K562 (cell line): ENCODE data around the gene DOP1B. TPM values are rescaled to one million over a fixed set of nuclear protein-coding genes. Genes with fewer than 3 reads are reported as not detected.

Experiments used
- ATAC-seq: fragments of 200-7000 bp; cut with Tn5 transposase; 3 replicates; pipeline ENCODE4 v1.9.1; 2020; ENCODE audit warnings: moderate library complexity
- BruUV-seq: library from RNA; stranded (reverse); fragments of 400-500 nt; replicated peaks from 2 replicates; lab custom pipeline; 2021; lab: Mats Ljungman, UMichigan
- CTCF ChIA-PET: fragments of 300-600 bp; formaldehyde crosslinking; extraction: SDS; loops from one replicate; lab custom pipeline; 2021; ENCODE audit warnings: low intra/inter-chr PET ratio; lab: Yijun Ruan, JAX
- POLR2A ChIA-PET: fragments of 300-600, 350-650 bp; sonication (Branson Sonifier 250); formaldehyde crosslinking; extraction: SDS; loops from one replicate; lab custom pipeline; 2021; ENCODE audit warnings: antibody characterized with exemption, inconsistent platforms; lab: Yijun Ruan, JAX
- DNase-seq, 4 experiments: peaks; one replicate each; pipeline versions ENCODE4 v3.0.0 to v3.0.0-alpha.2; 2011 to 2018; ENCODE audit warnings: low spot score in 3 of 4, mixed read lengths in 3 of 4; ENCODE audit errors: extremely low read depth in 1 of 4
- FAIRE-seq: peaks from 2 replicates; lab custom pipeline; 2011; peaks lifted over from hg19 to GRCh38; lab: Jason Lieb, UNC
- H2AFZ ChIP-seq: 2 replicates; pipeline ENCODE4 v1.6.0; 2011; ENCODE audit warnings: low read depth, low read length, control low read depth, inconsistent platforms
- H3K27ac ChIP-seq: fragments of 200-600 bp; 3 replicates; pipeline ENCODE4 v1.8.0; 2011; ENCODE audit warnings: low read depth, mild to moderate bottlenecking, control low read depth, inconsistent platforms, low read length, moderate library complexity, mixed read lengths; ENCODE audit errors: extremely low read depth
- H3K27me3 ChIP-seq, 2 experiments: fragments of 300-600 bp in 1 of 2; 2 replicates in 1 of 2; 3 replicates in 1 of 2; pipeline versions ENCODE4 v1.6.0 to v1.8.0; 2011; ENCODE audit warnings: inconsistent platforms in 2 of 2, low read length in 2 of 2, mild to moderate bottlenecking in 1 of 2, mixed read lengths in 1 of 2, moderate library complexity in 1 of 2; ENCODE audit not compliant: control insufficient read depth in 2 of 2, insufficient read depth in 2 of 2
- H3K36me3 ChIP-seq: fragments of 300-600 bp; 3 replicates; pipeline ENCODE4 v1.8.0; 2011; ENCODE audit warnings: mild to moderate bottlenecking, low read length, inconsistent platforms; ENCODE audit not compliant: control insufficient read depth, insufficient read depth
- H3K4me1 ChIP-seq, 2 experiments: fragments of 200-600 bp in 1 of 2; replicated peaks in 1 of 2; 2 replicates in 1 of 2; 3 replicates in 1 of 2; pipeline versions ENCODE4 v1.5.1 to v1.8.0; 2011; ENCODE audit warnings: inconsistent platforms in 2 of 2, low read length in 2 of 2, mild to moderate bottlenecking in 1 of 2, mixed read lengths in 1 of 2, moderate library complexity in 1 of 2; ENCODE audit not compliant: control insufficient read depth in 2 of 2, insufficient read depth in 2 of 2
- H3K4me2 ChIP-seq: 2 replicates; pipeline ENCODE4 v1.6.1; 2011; ENCODE audit warnings: low read length, control low read depth, inconsistent platforms, mixed read lengths; ENCODE audit not compliant: insufficient read depth
- H3K4me3 ChIP-seq: fragments of 200-600 bp; sonication (generic), shearing (Covaris generic); 2 replicates; pipeline ENCODE4 v1.5.1; 2016; ENCODE audit warnings: control low read depth, inconsistent platforms
- H3K79me2 ChIP-seq: fragments of 200-600 bp; 3 replicates; pipeline ENCODE4 v1.8.0; 2011; ENCODE audit warnings: low read length, inconsistent platforms; ENCODE audit not compliant: control insufficient read depth, insufficient read depth
- H3K9ac ChIP-seq, 2 experiments: 2 replicates each; pipeline versions ENCODE4 v1.6.0 to v1.6.1; 2011; ENCODE audit warnings: low read depth in 2 of 2, low read length in 2 of 2, control low read depth in 1 of 2, inconsistent platforms in 1 of 2, mild to moderate bottlenecking in 1 of 2, mixed read lengths in 1 of 2; ENCODE audit not compliant: insufficient read depth in 1 of 2
- H3K9me1 ChIP-seq: one replicate; pipeline ENCODE4 v1.6.0; 2011; ENCODE audit warnings: inconsistent platforms, mild to moderate bottlenecking, low read length, moderate library complexity; ENCODE audit not compliant: control insufficient read depth, insufficient read depth
- H3K9me3 ChIP-seq: replicated peaks from 2 replicates; pipeline ENCODE4 v1.5.1; 2011; ENCODE audit warnings: low read depth, low read length, inconsistent platforms; ENCODE audit not compliant: control insufficient read depth, insufficient read depth
- H4K20me1 ChIP-seq: replicated peaks from 2 replicates; pipeline ENCODE4 v1.6.1; 2011; ENCODE audit warnings: low read length, inconsistent platforms, mixed read lengths; ENCODE audit not compliant: control insufficient read depth, insufficient read depth
- CEBPG ChIP-seq, 3 experiments: fragments of 200-800 bp in 1 of 3; sonication (Bioruptor generic) in 1 of 3; sonication (generic) in 1 of 3; formaldehyde crosslinking in 1 of 3; IDR thresholded peaks in 2 of 3; conservative IDR thresholded peaks in 1 of 3; 2 replicates each; pipeline versions ENCODE4 v1.6.1 to v1.8.0; 2016 to 2022; ENCODE audit warnings: missing compliant biosample characterization in 2 of 3, missing genetic modification characterization in 2 of 3, mild to moderate bottlenecking in 1 of 3, missing genetic modification reagents in 1 of 3
- KAT7 ChIP-seq: sonication (generic); formaldehyde crosslinking; IDR thresholded peaks from 2 replicates; pipeline ENCODE4 v1.8.0; 2022; ENCODE audit warnings: missing genetic modification reagents, mild to moderate bottlenecking, borderline replicate concordance
- LARP7 ChIP-seq: fragments of 450-650 bp; IDR thresholded peaks from 2 replicates; pipeline ENCODE4 v1.6.1; 2016
- LEF1 ChIP-seq: fragments of 450-650 bp; IDR thresholded peaks from 2 replicates; pipeline ENCODE4 v1.6.1; 2016; ENCODE audit warnings: mild to moderate bottlenecking
- PHF20 ChIP-seq: fragments of 450-650 bp; IDR thresholded peaks from 2 replicates; pipeline ENCODE4 v1.6.1; 2018; ENCODE audit not compliant: partially characterized antibody
- ZNF174 ChIP-seq: fragments of 250-450 bp; sonication (Bioruptor Pico); IDR thresholded peaks from 2 replicates; pipeline ENCODE4 v1.4.0; 2020; ENCODE audit warnings: mild to moderate bottlenecking
- ZNF444 ChIP-seq: fragments of 250-450 bp; sonication (Bioruptor Pico); IDR thresholded peaks from 2 replicates; pipeline ENCODE4 v1.4.0; 2020; ENCODE audit warnings: mild to moderate bottlenecking, moderate library complexity
- WGBS: fragments of 100-300 bp; shearing (Covaris generic); methylation state at CpG from one replicate; pipeline ENCODE4 v1.1.6; 2016; ENCODE audit warnings: low coverage, mixed read lengths; ENCODE audit not compliant: insufficient coverage; ENCODE audit errors: missing lambda C conversion rate; 5-methylcytosine and 5-hydroxymethylcytosine counted together
- in situ Hi-C: fragments of 300-500 bp; cut with MboI; formaldehyde crosslinking; loops from 4 replicates; pipeline ENCODE4 v1.15.0; 2018; ENCODE audit warnings: inconsistent platforms, mixed read lengths
- intact Hi-C: fragments of 100-400 bp; cut with micrococcal nuclease; formaldehyde crosslinking; loops from 2 replicates; pipeline ENCODE4 v1.14.2; 2022
- polyA plus RNA-seq, 8 experiments: library from polyadenylated mRNA; depleted of rRNA in 4 of 8; stranded (reverse) in 5 of 8; unstranded in 3 of 8; fragments of >200 nt; fragmentation: Nextera tagmentation in 2 of 8; fragmentation: Illumina TruSeq in 1 of 8; extraction: Ambion mirVana in 2 of 8; extraction: Trizol in 1 of 8; gene quantifications; 2 replicates each; pipeline versions ENCODE4 v1.2.1 to v1.2.3, GENCODE V29; 2011 to 2014; ENCODE audit warnings: inconsistent platforms in 1 of 8, missing spikeins in 1 of 8
- total RNA-seq, 7 experiments: library from RNA; depleted of rRNA in 6 of 7; stranded (reverse); fragments of >200 nt in 6 of 7; fragmentation: Illumina TruSeq in 2 of 7; extraction: Trizol in 2 of 7; gene quantifications; 2 replicates each; pipeline versions ENCODE4 v1.2.1 to v1.2.3, GENCODE V29; 2011 to 2021; ENCODE audit warnings: low replicate concordance in 1 of 7
- TF ChIP-seq, protein P1 (sequence below): sonication (generic); formaldehyde crosslinking; IDR thresholded peaks from 2 replicates; pipeline ENCODE4 v1.8.1; 2022; ENCODE audit warnings: missing genetic modification reagents
- TF ChIP-seq, protein P2 (sequence below), 3 experiments: fragments of 200-800 bp in 1 of 3; sonication (Bioruptor generic) in 1 of 3; sonication (generic) in 1 of 3; formaldehyde crosslinking in 1 of 3; IDR thresholded peaks; 2 replicates each; pipeline versions ENCODE4 v1.6.1 to v1.8.0; 2016 to 2022; ENCODE audit warnings: mild to moderate bottlenecking in 2 of 3, missing compliant biosample characterization in 2 of 3, missing genetic modification characterization in 2 of 3, missing genetic modification reagents in 1 of 3
- TF ChIP-seq, protein P3 (sequence below): fragments of 450-650 bp; IDR thresholded peaks from 2 replicates; pipeline ENCODE4 v1.6.1; 2017; ENCODE audit warnings: mild to moderate bottlenecking, moderate library complexity
- TF ChIP-seq, protein P4 (sequence below): fragments of 250-450 bp; sonication (Bioruptor Pico); IDR thresholded peaks from 2 replicates; pipeline ENCODE4 v1.8.0; 2021; ENCODE audit warnings: mild to moderate bottlenecking, moderate library complexity

The DOP1B gene
- total and polyA plus RNA-seq, 9 of the 15 experiments (the other 6 are each of a cell fraction or from before 2014, with no cell fraction given): 0.04 to 2.2 (median 0.68) TPM

DNA sequence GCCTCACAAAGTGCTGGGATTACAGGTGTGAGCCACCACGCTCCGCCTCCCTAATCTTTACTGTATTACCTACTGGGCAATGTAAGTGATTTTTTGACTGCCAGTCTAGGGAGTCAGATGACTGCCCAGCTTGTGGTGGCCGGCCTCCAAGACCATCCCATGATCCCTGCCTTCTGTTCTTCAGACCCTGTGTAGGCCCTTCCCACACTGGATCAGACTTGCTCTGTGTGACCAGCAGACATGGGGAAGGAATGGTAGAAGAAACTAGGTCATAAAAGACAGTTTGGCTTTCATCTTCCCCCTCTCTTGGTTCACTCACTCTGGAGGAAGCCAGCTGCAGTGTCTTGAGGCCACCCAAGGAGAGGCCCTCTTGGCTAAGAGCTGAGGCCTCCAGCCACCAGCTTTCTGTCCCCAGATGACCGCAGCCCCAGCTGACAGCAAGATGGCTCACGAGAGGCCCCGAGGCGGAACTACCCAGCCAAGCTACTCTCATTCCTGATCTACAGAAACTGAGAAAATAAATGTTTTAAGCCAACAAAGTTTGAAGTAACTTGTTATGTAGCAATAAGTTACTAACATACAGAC lies 36.2 kb upstream of the DOP1B start:
- Histone ChIP-seq H3K27ac (no peak overlapping the region), H3K4me3 (no peak overlapping the region), H3K9me3 (no peaks in the 10 kb centered on the region), H3K4me1 (no peaks in the 10 kb centered on the region), H4K20me1 (no peaks in the 10 kb centered on the region), H3K79me2 (no peaks in the 10 kb centered on the region), H3K27me3 (no peaks in the 10 kb centered on the region), H3K4me2 (no peak overlapping the region), H3K9ac (no peak overlapping the region), H3K9me1 (no peaks in the 10 kb centered on the region), H3K36me3 (no peaks in the 10 kb centered on the region), H2AFZ (no peak overlapping the region)
- BruUV-seq: no TSS peak
- DNase-seq (no peak), ATAC-seq (peak; percentile 63), FAIRE-seq (no peak)
- CTCF ChIA-PET: no interaction called here
- in situ Hi-C loops: no loop called here
- POLR2A ChIA-PET: interaction anchor here (0.8 to 1.3 kb wide), 2 partner anchors 50 to 208 kb away, joined by 3 to 4 read pairs; partner anchors contain the start of gene CBR1
- intact Hi-C loops: no loop called here
- 16% methylated on average over 7 of the region's 7 CpGs for WGBS
- TF ChIP-seq PHF20: no peak
- no peak for TF ChIP-seq LARP7
- TF ChIP-seq, protein P1, sequence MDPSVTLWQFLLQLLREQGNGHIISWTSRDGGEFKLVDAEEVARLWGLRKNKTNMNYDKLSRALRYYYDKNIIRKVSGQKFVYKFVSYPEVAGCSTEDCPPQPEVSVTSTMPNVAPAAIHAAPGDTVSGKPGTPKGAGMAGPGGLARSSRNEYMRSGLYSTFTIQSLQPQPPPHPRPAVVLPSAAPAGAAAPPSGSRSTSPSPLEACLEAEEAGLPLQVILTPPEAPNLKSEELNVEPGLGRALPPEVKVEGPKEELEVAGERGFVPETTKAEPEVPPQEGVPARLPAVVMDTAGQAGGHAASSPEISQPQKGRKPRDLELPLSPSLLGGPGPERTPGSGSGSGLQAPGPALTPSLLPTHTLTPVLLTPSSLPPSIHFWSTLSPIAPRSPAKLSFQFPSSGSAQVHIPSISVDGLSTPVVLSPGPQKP (CRISPR knock-in tag): no peak
- no peak for TF ChIP-seq CEBPG (CRISPR knock-in tag; IDR thresholded peaks at IDR 0.05)
- TF ChIP-seq CEBPG (tag; conservative IDR thresholded peaks at IDR 0.05 in 1 of 2, IDR thresholded peaks at IDR 0.05 in 1 of 2): peak in 1 of 2 experiments; percentile 50; a peak in 2 of 4 replicates
- TF ChIP-seq, protein P2, sequence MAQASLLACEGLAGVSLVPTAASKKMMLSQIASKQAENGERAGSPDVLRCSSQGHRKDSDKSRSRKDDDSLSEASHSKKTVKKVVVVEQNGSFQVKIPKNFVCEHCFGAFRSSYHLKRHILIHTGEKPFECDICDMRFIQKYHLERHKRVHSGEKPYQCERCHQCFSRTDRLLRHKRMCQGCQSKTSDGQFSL (CRISPR knock-in tag; IDR thresholded peaks at IDR 0.05): no peak
- TF ChIP-seq, protein P2 (tag; IDR thresholded peaks at IDR 0.05): no peak
- TF ChIP-seq ZNF174 (CRISPR knock-in tag): no peak
- no peak for TF ChIP-seq KAT7 (CRISPR knock-in tag)
- TF ChIP-seq, protein P3, sequence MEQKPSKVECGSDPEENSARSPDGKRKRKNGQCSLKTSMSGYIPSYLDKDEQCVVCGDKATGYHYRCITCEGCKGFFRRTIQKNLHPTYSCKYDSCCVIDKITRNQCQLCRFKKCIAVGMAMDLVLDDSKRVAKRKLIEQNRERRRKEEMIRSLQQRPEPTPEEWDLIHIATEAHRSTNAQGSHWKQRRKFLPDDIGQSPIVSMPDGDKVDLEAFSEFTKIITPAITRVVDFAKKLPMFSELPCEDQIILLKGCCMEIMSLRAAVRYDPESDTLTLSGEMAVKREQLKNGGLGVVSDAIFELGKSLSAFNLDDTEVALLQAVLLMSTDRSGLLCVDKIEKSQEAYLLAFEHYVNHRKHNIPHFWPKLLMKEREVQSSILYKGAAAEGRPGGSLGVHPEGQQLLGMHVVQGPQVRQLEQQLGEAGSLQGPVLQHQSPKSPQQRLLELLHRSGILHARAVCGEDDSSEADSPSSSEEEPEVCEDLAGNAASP: 0 out of 2 replicates have a peak, but pooled peaks have one; percentile 40
- TF ChIP-seq, protein P4, sequence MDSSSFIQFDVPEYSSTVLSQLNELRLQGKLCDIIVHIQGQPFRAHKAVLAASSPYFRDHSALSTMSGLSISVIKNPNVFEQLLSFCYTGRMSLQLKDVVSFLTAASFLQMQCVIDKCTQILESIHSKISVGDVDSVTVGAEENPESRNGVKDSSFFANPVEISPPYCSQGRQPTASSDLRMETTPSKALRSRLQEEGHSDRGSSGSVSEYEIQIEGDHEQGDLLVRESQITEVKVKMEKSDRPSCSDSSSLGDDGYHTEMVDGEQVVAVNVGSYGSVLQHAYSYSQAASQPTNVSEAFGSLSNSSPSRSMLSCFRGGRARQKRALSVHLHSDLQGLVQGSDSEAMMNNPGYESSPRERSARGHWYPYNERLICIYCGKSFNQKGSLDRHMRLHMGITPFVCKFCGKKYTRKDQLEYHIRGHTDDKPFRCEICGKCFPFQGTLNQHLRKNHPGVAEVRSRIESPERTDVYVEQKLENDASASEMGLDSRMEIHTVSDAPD (CRISPR knock-in tag): no peak
- no peak for TF ChIP-seq ZNF444 (CRISPR knock-in tag)
- TF ChIP-seq LEF1: peak; percentile 31; the same call in 1 of the 2 replicates
